Stimulated activated CD4-positive, alpha-beta T cell treated with anti-CD3 and anti-CD28 coated beads, Interleukin-4, amount 100 ng/mL, for 1 hour (primary cell): ENCODE data around the gene RFT1.
A peak's percentile ranks its signal among the peaks of the same experiment; 100 is the strongest.

Source experiments
- DNase-seq: peaks from one replicate; pipeline ENCODE4 v3.0.0-alpha.2; 2020

The RFT1 gene

DNA sequence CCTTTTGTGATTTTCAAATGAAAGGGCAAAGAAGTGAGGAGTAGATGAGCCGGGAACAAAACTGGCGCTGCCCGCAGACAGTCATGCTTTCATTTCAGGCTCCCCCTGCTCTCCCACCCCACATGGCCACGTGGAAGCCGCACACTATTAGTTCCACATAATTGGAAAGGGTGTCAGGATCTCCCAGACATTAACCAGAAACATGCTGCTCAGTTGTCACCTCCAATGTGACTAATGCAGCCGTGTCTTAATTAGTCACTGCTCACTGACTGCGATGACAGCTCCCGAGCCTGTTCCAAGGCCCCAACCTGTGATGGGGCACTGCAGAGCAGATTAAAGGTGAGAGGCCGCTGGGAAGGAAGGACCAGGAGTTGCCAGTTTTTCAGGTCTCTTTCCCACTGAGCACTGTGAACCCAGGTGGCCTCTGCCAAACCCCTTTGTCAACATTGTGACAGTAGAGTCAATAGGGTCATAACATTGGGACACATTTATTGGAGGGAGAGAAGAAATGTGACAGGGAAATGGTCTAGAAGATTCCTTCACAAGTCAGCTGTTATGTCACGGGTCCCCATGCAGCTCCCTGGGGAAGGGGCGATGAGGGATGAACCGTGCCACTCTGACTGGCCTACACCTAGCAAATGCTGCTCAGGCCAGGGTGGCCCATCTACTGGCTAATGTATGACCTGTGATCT, 45.8 kb downstream of the RFT1 start:
- DNase-seq = no peak

DNA sequence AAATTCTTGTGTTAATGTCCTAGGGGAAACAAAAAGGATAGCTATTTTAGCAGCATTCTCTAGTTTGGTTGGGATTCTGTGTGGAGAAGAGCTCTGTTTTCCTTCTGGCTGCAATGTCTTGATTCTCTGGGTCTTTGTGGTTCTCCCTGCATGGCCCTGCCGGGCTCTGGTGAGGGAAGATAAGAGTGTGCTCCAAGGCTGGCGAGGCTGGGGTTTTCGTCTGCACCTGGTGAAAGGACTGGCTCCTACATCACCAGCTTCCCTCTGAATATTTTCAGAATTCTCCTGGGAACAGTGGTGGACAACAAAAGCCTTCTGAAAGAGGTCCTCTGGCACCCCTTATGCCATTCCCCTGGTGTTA, 46.3 kb downstream of the RFT1 start:
- no peak for DNase-seq

DNA sequence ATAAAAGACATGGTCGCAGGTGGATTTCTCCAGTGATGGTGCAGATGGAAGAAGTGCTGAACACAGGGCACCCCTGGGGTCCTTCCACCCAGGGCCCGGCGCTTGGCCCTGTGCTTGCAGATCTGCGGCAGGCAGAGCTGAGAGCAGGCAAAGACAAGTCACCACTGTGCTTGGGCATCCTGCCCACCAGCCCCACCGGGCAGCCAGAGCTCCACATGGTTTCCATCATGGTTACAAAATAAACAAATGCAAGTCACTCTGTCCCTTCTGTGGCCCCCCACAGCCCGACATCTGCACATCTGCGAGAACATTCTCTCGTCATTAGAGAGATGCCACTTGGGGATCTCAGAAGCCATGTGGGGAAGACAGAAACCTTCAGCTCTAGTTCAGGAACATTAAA, 46.7 kb downstream of the RFT1 start:
- DNase-seq = no peak

DNA sequence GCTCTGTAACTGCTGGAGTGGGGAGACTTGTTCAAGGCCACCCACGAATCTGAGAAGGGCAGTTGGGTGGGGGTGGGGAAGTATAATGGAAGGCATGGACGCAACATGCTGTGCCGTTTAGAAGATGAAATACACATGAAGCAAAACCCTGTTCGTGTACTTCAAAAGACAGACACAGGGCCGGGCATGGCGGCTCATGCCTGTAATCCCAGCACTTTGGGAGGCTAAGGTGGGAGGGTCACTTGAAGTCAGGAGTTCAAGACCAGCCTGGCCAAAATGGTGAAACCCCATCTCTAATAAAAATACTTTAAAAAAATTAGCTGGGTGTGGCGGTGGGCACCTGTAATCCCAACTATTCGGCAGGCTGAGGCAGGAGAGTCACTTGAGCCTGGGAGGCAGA, 47.5 kb downstream of the RFT1 start:
- no peak for DNase-seq

DNA sequence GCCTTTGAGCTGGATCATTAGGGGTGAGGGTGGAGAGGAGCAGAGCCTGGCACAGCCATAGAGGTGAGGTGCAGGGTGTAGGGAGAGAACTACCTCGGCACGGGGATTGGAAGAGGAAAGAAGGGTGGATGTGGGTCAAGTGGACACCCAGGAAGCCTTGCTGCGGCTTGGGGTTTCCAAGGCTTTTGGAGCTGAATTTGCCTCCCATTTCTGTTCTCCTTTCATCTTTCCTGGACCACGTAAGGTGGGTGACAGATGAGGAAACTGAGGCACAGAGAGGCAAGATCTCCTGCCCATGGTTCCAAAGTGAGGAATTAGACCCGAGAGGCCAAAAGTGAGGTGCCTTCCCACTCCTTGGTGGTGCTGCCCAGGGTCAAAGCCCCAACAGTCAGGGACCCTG, 48.9 kb downstream of the RFT1 start:
- no peak for DNase-seq

DNA sequence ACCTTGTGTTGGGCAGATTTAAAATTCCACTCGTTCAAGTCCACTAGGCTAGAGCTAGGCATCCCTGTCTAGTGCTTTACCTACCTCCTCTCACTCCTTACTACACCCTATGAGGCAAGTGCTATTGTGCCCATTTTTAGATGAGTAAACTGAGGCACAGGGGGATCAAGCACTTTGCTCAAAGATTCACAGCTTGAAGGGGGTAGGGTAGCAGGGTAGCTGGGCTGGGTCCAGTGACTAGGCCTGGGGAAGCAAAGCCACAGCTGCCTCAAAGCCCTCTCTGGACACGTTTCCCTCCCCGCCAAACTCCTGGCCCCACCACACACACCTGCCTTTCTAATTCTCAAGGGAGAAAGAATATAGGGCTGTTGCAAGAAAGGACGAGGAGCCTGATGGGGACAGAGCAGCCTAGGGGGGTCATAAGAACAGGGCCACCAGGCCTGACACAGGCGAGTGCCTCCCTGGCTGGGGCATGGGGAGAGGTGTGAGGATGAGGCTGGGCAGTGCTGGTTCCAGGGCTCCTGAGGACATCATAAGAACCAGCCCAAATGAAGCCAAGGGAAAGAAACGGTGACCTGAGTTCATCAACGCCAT, 49.5 kb downstream of the RFT1 start:
- no peak for DNase-seq

DNA sequence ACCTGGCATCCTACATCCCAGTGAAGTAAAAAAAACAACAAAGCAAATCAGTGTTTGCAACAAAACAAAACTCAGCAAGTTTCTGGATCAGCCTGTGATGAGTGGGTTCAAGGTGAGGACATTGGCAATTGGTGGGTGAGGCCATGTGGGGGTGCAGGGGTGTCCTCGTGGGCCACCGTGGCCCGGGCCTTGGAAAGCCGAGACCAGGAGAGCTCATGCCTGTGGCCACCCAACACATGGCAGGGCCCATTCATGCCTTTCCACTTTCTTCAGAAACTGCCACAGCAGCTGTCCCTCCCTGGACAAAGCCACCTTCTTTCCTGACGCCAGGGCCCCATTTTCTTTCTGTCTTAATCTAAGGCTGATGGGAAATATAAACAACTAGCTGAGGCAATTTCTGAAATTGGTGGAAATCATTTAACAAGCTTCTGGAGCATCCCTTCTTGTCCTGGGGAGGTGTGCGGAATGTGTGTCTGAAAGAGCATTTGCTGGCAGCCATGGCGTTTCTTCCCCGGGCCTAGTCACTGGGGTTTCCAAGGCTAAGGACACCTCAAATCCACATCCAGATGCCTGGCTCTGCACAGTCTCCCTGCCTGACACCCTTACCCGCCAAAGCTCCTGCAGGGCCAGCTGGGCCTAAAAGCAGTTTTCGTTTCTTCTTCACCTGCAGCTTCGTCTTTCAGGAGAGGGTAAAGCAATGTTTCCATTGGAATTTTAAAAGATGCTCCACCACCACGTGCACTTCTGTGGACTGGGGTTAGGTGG, 50.3 kb downstream of the RFT1 start:
- no peak for DNase-seq

DNA sequence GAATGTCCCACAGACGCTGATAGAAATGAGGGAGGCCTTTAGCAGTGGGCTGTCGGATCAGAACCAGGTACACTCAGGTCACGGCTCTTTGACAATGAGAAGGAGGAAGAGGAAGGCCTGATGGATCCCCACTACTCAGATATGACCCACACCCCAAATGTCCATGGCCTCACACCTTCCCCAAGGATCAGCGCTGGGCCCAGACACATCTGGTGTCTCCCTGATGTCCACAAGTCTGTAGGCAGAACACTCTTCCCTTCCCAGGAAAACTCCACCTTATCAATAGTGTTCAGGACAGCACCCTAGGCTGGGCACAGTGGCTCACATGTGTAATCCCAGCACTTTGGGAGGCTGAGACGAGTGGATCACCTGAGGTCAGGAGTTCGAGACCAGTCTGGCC, 51.1 kb downstream of the RFT1 start:
- DNase-seq = no peak

DNA sequence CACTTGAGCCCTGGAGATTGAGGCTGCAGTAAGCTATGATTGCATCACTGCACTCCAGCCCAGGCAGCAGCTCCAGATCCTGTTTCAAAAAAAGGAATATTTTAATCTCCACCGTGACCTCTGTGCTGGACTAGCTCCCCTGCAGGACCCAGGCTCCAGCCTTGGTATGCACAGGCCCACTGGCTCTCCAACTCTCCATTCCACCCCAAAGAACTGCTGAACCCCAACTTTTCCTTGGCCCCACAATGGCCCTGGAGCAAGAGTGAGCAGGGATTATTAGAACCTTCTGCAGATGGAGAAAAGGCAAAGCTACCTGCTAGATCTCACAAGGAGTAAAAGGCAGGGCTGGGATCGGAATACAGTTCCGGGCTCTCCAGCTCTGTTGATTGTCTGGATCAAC, 51.6 kb downstream of the RFT1 start:
- DNase-seq = no peak

DNA sequence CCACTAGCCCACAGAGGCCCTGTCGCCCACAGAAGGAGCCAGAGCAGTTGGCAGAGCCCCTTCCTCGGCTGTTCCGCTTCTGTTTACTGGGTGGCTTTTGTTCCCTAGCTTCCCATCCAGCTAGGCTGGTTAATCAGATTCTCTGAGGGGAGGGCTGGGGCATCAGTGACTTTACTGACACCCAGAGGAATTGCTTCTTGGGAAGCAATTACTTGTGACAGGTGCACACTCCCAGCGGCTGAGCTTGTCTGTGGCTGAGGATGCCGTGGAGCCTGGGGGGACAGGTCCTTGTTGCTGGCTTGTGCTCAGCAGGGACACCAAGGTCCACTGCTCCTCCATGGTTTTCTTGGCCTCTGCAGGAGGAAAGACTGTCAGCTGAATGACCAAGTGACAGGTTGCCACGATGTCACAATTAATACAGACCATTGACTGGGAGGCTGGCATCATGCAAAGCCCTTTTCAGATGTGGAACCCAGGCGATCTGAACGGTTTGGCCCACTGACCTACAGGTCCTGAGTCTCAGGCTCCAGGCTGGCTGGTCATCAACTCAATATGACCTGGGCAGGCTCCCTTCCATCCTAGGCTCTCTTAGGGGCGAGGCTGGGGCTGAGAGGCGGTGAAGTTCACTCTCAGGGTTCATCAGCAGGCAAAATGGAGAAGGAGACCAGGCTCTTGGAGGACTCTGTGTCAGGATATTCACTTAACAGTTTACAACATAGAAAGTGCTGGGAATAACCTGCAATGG, 52.6 kb downstream of the RFT1 start:
- no peak for DNase-seq

DNA sequence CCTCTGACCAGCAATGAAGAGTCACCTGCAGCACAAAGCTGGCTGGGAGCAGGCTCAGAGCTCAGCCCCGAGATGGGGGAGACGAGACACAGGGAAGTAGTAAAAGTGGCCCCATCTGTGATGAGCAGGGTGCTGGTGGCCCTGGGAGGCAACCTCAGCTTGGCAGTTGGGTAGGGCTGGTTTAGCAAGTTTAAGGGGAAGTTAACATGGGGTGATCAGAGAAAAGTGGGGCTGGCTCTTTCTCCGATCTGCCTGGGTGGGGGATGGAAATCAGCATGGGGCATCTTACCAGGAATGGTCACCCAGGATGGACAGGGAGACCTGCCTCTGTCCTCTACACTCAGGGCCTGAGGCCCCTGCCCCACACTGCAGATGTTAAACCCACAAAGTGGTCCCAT, 54.5 kb downstream of the RFT1 start:
- no peak for DNase-seq

DNA sequence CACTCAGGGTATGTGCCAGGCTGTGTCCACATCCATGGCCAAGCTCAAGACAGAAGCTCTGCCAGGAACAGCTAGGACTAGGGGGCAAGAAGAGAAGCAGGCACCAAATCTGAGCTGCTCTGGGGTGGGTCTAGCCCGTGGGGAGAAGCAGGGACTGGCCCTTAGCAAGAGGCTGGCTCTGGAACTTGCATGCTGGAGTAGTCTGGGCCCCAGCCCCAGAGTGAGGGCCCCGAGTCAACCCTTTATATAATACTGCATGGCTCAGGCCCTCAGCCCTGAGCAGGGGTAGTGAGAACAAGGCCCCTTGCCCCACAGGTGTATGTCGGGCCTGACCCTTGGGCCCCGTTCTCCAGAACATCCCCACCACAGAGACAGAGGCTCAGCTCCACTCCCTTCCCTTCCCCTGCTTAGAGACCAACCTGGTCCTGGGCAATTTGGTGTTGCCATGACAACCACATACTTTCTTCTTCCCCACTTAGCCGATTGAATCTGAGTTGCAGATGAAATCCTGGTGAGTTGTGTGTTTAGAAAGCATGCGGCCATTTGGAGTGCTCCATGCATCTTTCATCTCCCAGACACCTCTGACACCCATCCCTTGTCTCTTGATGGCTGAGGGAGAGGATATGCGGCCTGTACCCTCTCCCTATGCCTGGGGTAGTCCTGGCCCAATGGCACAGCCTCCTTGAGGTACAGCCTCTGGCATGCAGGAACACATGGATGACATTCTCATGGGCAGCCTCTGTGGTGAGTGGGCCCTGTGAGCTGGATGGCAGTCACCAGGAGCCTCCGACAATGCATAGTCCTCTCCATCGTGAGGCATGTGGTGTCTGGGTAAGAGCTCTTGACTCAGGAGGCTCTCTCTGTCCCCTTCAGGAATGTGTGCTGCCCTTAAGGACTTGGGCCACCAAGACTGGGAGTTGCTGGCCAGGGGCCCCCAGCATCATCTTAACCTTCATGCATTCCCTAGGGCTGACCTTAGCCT, 55.2 kb downstream of the RFT1 start:
- DNase-seq = no peak

DNA sequence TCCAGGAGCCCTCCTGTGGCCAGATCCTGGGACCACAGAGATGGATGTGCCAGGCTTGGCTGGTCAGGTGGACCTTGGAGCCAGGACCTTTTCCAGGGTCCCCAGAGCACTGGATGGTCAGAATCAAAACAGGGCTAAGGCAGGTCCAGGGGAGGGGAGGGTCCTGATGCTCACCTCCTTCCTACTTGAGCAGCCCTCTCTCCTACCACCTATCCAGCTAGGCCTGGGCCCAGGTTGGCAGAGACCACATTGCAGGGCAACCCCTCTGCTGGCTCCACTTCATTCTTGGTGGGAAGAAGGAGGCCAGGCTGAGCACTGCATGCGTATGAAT, 55.9 kb downstream of the RFT1 start:
- no peak for DNase-seq

DNA sequence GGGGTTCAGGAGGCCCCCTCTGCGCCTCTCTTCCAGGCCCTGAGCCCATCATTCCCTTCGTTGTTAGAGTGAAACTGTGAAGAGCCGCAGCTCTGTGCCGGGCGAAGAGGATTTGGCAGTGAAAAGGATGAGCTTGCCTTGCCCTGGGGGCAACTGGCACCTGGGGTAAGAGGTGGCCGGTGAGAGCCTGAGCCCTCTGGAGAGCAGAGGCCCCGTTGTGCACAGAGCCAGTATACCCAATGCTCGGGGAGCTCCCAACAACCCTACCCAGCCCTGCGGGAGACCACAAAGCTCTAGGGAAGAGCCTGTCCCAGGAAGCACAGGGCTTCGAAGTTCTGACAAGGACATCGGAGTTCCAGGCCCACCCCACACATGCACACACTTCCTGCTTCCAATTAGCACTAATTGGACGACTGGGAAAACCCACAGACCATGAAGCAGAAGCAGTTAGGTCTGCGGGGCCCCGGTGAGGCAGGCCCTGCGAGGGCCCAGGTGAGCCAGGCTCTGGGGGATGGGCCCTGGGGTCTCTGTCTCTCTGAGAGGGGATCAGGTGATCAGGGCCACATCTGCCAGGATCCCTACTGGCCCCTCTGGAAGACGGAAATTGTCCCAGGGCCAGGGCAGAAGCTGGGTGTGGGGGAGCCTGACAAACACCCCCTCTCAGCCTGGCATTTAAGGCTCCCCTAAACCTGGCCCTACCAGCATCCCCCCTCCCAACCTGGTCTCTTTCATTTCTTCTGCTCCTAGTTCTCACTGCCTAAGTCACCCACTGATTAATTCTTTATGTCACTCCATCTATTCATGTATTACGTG, 56.5 kb downstream of the RFT1 start:
- DNase-seq = no peak

DNA sequence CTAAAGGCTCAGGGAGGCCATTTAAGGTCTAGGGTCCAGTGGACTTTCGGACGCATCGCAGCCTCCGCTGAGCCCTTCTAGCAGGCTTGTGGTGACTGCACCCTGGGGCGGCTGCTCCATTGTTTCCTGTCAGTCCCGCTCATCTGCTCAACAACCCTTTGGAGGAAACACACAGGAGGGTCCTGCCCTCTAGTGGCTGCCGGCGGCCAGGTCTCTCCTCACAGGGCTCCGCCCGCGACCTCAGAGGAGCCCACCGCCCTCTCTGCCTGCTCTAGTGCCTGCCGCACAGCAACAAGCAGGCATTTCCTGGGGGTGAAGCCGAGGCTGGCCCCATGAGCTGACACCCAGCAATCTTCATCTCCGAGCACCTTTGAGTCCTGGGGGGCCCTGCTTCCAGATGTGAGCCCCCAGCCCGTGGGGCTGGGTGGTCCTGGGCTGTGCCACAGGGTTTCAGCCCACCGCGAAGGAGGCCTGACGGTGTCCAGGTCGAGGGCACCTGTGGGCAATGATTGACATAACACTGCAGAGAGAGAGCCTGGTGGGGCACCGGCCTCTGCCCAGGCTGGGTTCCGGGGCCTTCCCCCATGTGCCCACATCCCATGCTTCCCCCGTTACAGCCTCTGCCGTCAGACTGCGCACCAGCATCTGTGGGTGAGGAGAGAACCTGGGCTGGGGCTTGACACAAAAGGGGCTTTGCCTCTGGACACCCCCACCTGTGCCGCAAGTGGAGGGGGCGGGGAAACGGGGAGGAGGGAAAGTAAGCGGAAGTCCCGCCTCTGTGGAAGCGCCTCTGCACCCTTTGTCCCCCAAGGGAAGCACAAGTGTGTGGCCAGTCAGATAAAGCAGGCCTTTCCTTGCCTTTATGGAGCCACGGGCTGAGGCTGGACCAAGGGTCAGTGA, 57.3 kb downstream of the RFT1 start:
- DNase-seq = peak; percentile 87

DNA sequence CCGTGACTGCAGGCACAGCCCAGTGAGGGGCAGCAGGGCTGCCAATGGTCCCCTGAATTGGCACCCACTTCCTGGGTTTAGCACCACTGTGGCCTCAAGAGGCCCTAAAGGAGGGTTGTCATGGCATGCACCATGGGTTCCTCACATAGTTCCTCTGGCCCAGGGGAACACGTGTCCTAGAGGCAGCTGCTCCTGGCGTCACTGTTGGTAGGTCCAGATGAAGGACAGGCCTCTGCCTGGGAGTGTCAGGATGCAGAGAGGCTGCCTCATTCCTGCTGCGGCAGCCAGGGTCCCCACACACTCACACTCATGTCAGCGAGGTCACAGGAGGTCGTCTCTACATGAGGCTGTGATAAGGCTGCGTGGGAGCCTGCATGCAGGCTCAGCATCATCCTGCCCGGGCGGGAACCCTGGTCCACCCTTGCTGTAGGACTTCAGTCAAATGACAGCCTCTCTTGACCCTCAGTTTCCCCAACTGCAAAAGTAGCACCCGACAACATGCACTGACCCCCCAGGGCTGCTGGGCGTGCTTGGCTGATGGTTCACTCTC, 58.3 kb downstream of the RFT1 start:
- DNase-seq = no peak

DNA sequence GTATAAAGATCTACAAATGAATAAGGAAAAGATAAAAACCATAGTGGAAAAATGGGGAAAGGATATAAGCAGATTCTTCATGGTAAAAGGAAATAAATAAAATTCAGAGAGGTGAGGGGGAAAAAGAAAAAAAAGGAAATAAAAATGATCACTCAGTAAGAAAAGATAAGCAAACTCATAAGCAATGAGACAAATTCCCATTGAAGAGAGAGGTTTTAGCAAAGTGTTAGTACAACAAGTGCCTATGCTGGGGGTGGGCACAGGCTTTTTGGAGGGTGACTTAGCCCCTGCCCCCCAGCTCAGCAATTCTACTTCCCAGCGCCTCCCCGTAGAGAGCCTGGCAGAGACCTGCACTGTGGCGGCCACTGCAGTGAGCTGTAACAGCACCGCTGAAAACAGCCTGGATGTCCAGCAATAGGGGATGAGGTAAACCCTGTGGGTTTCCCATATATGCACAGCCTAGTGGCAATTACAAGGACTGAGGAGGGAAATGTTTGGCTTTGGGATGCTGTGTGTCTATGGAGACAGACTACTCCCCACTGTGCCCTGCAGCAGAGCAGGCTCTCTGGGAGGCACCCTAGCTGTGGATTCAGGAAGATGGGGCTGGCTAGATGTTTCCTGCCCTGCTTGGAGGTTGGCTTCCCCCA, 60.7 kb downstream of the RFT1 start:
- no peak for DNase-seq

DNA sequence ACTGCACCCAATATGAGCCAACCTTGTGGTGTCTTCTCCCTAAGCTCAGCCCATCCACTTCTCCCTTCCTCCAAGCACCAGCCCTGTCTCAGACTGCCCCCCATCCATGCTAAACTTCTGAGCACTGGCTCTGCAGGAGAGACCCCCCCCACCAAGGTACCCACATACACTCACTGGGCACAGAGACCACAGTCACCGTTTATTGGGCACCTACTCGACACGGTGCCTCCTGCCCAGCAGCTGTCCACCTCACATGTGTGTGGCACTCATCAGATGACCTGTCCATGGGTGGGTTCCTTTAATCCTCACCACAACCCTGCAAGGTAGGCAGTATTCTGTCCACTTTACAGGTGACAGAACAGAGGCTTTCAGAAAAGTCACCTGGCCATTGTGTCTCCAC, 62.1 kb downstream of the RFT1 start:
- no peak for DNase-seq

DNA sequence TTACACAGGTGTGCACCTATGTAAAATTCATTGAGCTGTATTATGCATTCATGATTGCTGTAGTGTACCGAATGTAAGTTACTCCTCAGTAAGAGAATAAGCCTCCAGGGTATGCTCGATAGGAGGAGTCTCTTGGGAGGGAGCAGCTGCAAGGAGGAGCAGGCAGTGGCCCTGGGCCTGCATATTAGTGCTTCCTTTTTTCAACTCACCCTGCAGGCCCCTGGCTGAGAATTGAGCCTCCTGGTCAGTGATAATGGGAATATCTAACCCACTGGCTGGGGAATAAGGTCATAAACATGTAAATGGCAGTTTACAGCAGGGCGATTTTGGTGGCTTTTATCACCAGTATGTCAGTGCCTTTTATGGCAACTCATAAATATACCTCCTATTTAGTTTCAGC, 62.7 kb downstream of the RFT1 start:
- no peak for DNase-seq
